A549 (cell line): ENCODE results near the gene DGAT2.

Experiments
- CEBPB ChIP-seq, 2 experiments: fragments of >200 bp in 1 of 2; sonication (Bioruptor Twin) in 1 of 2; formaldehyde crosslinking in 1 of 2; IDR thresholded peaks; 2 replicates each; pipeline ENCODE4 v1.6.1; 2012 to 2016
- EP300 ChIP-seq, 2 experiments: fragments of >200 bp; sonication (Bioruptor Twin); formaldehyde crosslinking; IDR thresholded peaks; 2 replicates in 1 of 2; 3 replicates in 1 of 2; pipeline ENCODE4 v1.6.1; 2016 to 2017
- ESRRA ChIP-seq: fragments of 150-350 bp; IDR thresholded peaks from 2 replicates; pipeline ENCODE4 v1.6.1; 2014; ENCODE audit warnings: mild to moderate bottlenecking, low read length, borderline replicate concordance
- FOSL2 ChIP-seq, 2 experiments: fragments of 450-650 bp in 1 of 2; fragments of >200 bp in 1 of 2; sonication (Bioruptor Twin) in 1 of 2; formaldehyde crosslinking; IDR thresholded peaks; 2 replicates each; pipeline versions ENCODE4 v1.5.0 to v1.6.1; 2016 to 2020; ENCODE audit warnings: mild to moderate bottlenecking in 1 of 2, moderate library complexity in 1 of 2
- MAZ ChIP-seq: fragments of 150-350 bp; IDR thresholded peaks from 2 replicates; pipeline ENCODE4 v1.6.1; 2014; ENCODE audit warnings: antibody characterized with exemption, low read depth, low read length, borderline replicate concordance
- MYC ChIP-seq: IDR thresholded peaks from 2 replicates; pipeline ENCODE4 v1.6.1; 2012; ENCODE audit warnings: mild to moderate bottlenecking, inconsistent platforms, low read length, improper control_type of control experiment, borderline replicate concordance
- POLR2A ChIP-seq: IDR thresholded peaks from 2 replicates; pipeline ENCODE4 v1.6.1; 2012; ENCODE audit warnings: mild to moderate bottlenecking, low read length
- POLR2AphosphoS2 ChIP-seq: conservative IDR thresholded peaks from 2 replicates; pipeline ENCODE4 v1.6.1; 2012; ENCODE audit warnings: low read length, improper control_type of control experiment, inconsistent platforms
- REST ChIP-seq: fragments of 200-600 bp; sonication (generic); IDR thresholded peaks from 2 replicates; pipeline ENCODE4 v1.6.1; 2016; ENCODE audit warnings: antibody characterized with exemption, mild to moderate bottlenecking, moderate library complexity
- TF ChIP-seq, protein P1 (sequence below): fragments of >200 bp; sonication (Bioruptor Twin); formaldehyde crosslinking; IDR thresholded peaks from 3 replicates; pipeline ENCODE4 v1.5.1; 2016

- no peak for TF ChIP-seq ESRRA
- TF ChIP-seq REST, result no peak
- no peak for TF ChIP-seq MAZ
- TF ChIP-seq, protein P1, sequence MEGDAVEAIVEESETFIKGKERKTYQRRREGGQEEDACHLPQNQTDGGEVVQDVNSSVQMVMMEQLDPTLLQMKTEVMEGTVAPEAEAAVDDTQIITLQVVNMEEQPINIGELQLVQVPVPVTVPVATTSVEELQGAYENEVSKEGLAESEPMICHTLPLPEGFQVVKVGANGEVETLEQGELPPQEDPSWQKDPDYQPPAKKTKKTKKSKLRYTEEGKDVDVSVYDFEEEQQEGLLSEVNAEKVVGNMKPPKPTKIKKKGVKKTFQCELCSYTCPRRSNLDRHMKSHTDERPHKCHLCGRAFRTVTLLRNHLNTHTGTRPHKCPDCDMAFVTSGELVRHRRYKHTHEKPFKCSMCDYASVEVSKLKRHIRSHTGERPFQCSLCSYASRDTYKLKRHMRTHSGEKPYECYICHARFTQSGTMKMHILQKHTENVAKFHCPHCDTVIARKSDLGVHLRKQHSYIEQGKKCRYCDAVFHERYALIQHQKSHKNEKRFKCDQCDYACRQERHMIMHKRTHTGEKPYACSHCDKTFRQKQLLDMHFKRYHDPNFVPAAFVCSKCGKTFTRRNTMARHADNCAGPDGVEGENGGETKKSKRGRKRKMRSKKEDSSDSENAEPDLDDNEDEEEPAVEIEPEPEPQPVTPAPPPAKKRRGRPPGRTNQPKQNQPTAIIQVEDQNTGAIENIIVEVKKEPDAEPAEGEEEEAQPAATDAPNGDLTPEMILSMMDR, result no peak
- TF ChIP-seq MYC, result no peak
- no peak for TF ChIP-seq EP300 (IDR thresholded peaks at IDR 0.05)
- TF ChIP-seq FOSL2 (IDR thresholded peaks at IDR 0.05), result no peak
- no peak for TF ChIP-seq FOSL2 (CRISPR knock-in tag; IDR thresholded peaks at IDR 0.05)
- no peak for TF ChIP-seq POLR2A
- no peak for TF ChIP-seq POLR2AphosphoS2
- TF ChIP-seq CEBPB (IDR thresholded peaks at IDR 0.05), result no peak
Observed at GRCh38 chr11:75836417-75836816, 67.8 kb downstream of the DGAT2 start.
